EH (cell line): ENCODE data around the gene SPATS2.

Experiments
- DNase-seq: peaks from one replicate; pipeline ENCODE4 v3.0.0-alpha.2; 2015; ENCODE audit warnings: low read depth

The SPATS2 gene

GRCh38 chr12:49335955-49336644 is 31.2 kb upstream of the SPATS2 start:
- DNase-seq: no peak

GRCh38 chr12:49336645-49337584 is 30.3 kb upstream of the SPATS2 start, which contains the start of gene C1QL4:
TSS of gene C1QL4 (minus strand) at chr12:49337188. CDS start at chr12:49336477, 711 bp downstream.
- peak; percentile 75 for DNase-seq

- DNase-seq: no peak
These were observed 28.3 kb upstream of the SPATS2 start for GRCh38 chr12:49338830-49339463.

GRCh38 chr12:49339464-49339861 is 27.8 kb upstream of the SPATS2 start:
- no peak for DNase-seq

GRCh38 chr12:49340095-49340870 is 27.0 kb upstream of the SPATS2 start:
- DNase-seq: no peak

- DNase-seq: no peak
These were observed 26.1 kb upstream of the SPATS2 start for GRCh38 chr12:49340971-49341776.

- DNase-seq: no peak
These were observed 25.5 kb upstream of the SPATS2 start for GRCh38 chr12:49341777-49342065.

- DNase-seq: peak; percentile 74
These were observed 25.0 kb upstream of the SPATS2 start for GRCh38 chr12:49342066-49342913.

- no peak for DNase-seq
These were observed 24.1 kb upstream of the SPATS2 start for GRCh38 chr12:49342914-49343731.

- DNase-seq: no peak
These were observed 22.7 kb upstream of the SPATS2 start for GRCh38 chr12:49344486-49345050.

- DNase-seq: peak; percentile 32
These were observed 22.0 kb upstream of the SPATS2 start for GRCh38 chr12:49345051-49345824.

- DNase-seq: no peak
These were observed 21.2 kb upstream of the SPATS2 start for GRCh38 chr12:49345825-49346658.

GRCh38 chr12:49346659-49347310 is 20.5 kb upstream of the SPATS2 start, which contains the start of gene DNAJC22:
TSS of gene DNAJC22 (plus strand) at chr12:49346888. CDS start at chr12:49348873, 1,985 bp downstream.
- peak; percentile 14 for DNase-seq

GRCh38 chr12:49347311-49348193 is 19.7 kb upstream of the SPATS2 start:
- peak; percentile 93 for DNase-seq

- DNase-seq: no peak
These were observed 18.5 kb upstream of the SPATS2 start for GRCh38 chr12:49348781-49349180.

GRCh38 chr12:49349266-49349665 is 18.0 kb upstream of the SPATS2 start:
- DNase-seq: no peak
